NB4 (cell line): Measurements from ENCODE around the gene TTN.
"Not testable (repeated sequence)": the region's sequence is repeated elsewhere in the genome, so short reads cannot be mapped to it uniquely, and the experiment has no call there.

Source experiments
- DNase-seq: peaks from one replicate; pipeline ENCODE4 v3.0.0; 2010; ENCODE audit warnings: low read depth
- H3K4me3 ChIP-seq: one replicate; pipeline ENCODE4 v1.5.1; 2011; ENCODE audit warnings: mild to moderate bottlenecking, low read depth, low read length, moderate library complexity
- MYC ChIP-seq: IDR thresholded peaks from 2 replicates; pipeline ENCODE4 v1.6.1; 2011; ENCODE audit warnings: low read depth, low read length
- POLR2A ChIP-seq: IDR thresholded peaks from 2 replicates; pipeline ENCODE4 v1.6.1; 2011; ENCODE audit warnings: mild to moderate bottlenecking; ENCODE audit not compliant: insufficient read length; ENCODE audit errors: extremely low read depth
- TF ChIP-seq, protein P1 (sequence below): IDR thresholded peaks from one replicate; pipeline ENCODE4 v1.5.1; 2012; ENCODE audit warnings: low read depth, low read length
- TF ChIP-seq, protein P2 (sequence below): IDR thresholded peaks from 2 replicates; pipeline ENCODE4 v1.6.1; 2011; ENCODE audit warnings: low read depth, low read length

The TTN gene

GRCh38 chr2:178679891-178680290 is 127.3 kb downstream of the TTN start:
- TF ChIP-seq, protein P1, sequence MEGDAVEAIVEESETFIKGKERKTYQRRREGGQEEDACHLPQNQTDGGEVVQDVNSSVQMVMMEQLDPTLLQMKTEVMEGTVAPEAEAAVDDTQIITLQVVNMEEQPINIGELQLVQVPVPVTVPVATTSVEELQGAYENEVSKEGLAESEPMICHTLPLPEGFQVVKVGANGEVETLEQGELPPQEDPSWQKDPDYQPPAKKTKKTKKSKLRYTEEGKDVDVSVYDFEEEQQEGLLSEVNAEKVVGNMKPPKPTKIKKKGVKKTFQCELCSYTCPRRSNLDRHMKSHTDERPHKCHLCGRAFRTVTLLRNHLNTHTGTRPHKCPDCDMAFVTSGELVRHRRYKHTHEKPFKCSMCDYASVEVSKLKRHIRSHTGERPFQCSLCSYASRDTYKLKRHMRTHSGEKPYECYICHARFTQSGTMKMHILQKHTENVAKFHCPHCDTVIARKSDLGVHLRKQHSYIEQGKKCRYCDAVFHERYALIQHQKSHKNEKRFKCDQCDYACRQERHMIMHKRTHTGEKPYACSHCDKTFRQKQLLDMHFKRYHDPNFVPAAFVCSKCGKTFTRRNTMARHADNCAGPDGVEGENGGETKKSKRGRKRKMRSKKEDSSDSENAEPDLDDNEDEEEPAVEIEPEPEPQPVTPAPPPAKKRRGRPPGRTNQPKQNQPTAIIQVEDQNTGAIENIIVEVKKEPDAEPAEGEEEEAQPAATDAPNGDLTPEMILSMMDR = no peak
- no peak for TF ChIP-seq POLR2A
- TF ChIP-seq, protein P2, sequence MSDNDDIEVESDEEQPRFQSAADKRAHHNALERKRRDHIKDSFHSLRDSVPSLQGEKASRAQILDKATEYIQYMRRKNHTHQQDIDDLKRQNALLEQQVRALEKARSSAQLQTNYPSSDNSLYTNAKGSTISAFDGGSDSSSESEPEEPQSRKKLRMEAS = no peak
- TF ChIP-seq MYC = no peak
- no peak overlapping the region for H3K4me3 ChIP-seq
- no peak for DNase-seq

GRCh38 chr2:178677599-178677998 is 129.6 kb downstream of the TTN start:
- DNase-seq = no peak
- no peak overlapping the region for H3K4me3 ChIP-seq
- TF ChIP-seq, protein P2 = no peak
- no peak for TF ChIP-seq POLR2A
- TF ChIP-seq, protein P1 = no peak
- TF ChIP-seq MYC = no peak

- DNase-seq = no peak
- H3K4me3 ChIP-seq = no peak overlapping the region
- no peak for TF ChIP-seq POLR2A
- TF ChIP-seq, protein P2 = no peak
Observed at GRCh38 chr2:178676046-178676445, 131.2 kb downstream of the TTN start.

DNA sequence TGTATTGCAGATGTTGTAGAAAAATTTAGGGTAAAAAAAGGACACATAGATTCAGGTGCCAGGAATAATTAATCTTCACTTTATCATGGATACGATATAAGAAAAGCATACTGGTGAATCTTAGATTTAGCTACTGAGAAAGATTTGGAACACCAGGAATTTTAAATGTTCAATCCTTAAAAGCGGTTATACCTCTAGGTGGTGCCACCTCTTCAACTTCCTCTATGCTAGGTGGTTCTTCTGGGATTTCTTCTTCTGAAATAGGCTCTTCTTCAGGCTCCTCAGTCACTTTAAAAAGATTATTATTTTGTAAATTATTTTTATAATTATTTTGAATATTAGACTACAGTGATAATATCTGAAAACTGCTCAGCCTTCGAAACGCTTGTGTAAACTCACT is 133.1 kb downstream of the TTN start:
- H3K4me3 ChIP-seq = no peak overlapping the region
- DNase-seq = peak; percentile 6
- no peak for TF ChIP-seq POLR2A
- TF ChIP-seq, protein P1 = no peak

- no peak for DNase-seq
- H3K4me3 ChIP-seq = no peak overlapping the region
- no peak for TF ChIP-seq MYC
- TF ChIP-seq, protein P2 = no peak
- TF ChIP-seq POLR2A = no peak
- TF ChIP-seq, protein P1 = no peak
Observed at GRCh38 chr2:178666458-178666857, 140.8 kb downstream of the TTN start.

DNA sequence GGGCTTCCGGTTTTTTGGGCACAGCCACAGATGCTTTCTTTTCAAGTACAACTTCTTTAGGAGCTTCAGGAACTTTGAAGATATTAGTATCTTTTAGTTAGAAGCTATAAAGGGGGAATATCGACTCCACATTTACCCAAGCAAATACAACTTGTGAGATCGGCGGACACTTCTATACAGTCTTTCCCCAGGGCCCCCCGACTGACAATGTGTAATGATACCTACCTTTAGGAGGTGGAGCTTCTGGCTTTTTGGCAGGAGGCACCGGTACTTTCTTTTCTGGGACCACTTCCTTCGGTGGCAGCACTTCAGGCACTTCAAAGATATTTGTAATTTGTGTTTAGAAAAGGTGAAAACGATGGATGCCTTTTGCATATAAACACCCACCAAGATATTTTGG is 148.7 kb downstream of the TTN start:
- DNase-seq = not testable (repeated sequence)

DNA sequence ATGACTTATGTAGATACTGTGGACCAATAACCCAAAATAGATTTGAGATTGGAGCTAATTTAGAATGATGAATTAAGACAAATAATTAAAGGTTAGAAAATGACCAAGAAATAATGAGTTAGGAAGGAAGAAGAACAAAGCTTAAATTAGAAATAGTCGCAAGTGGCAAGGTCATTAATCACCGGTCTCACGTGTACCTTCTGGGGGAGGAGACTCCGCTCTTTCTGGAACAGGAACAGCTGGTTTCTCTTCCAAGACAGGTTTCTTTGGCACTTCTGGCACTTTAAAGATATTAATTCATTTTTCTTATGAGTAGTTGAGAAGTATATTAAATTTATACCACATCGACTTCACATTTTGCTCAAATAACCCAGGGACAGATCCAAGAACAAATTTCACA is 156.7 kb downstream of the TTN start:
- DNase-seq = no peak
- TF ChIP-seq, protein P1 = no peak
- no peak for TF ChIP-seq POLR2A
- TF ChIP-seq MYC = no peak
- TF ChIP-seq, protein P2 = no peak
- H3K4me3 ChIP-seq = no peak overlapping the region

More for the DNA sequence above, 148.7 kb downstream of the TTN start:
- H3K4me3 ChIP-seq = not testable (repeated sequence)
